CD4-positive, alpha-beta T cell (primary cell): ENCODE data around the gene ATG4D. TPM values are rescaled to one million over a fixed set of nuclear protein-coding genes. Genes with fewer than 3 reads are reported as not detected.

Experiments used
- ATAC-seq: fragments of 200-7000 bp; cut with Tn5 transposase; one replicate; pipeline ENCODE4 v1.10.0; 2022; ENCODE audit warnings: mild to moderate bottlenecking; ENCODE audit not compliant: poor library complexity
- CTCF ChIA-PET: fragments of 350-600 bp; sonication (Branson Sonifier 250); formaldehyde crosslinking; loops from one replicate; lab custom pipeline; 2021; ENCODE audit warnings: antibody characterized with exemption, inconsistent platforms; lab: Charles Lee
- POLR2A ChIA-PET: fragments of 350-600 bp; sonication (Branson Sonifier 250); formaldehyde crosslinking; loops from one replicate; lab custom pipeline; 2021; ENCODE audit warnings: antibody characterized with exemption, inconsistent platforms; lab: Charles Lee
- DNase-seq, 14 experiments: peaks; one replicate each; pipeline ENCODE4 v3.0.0-alpha.2; 2013 to 2020; ENCODE audit warnings: mixed read lengths in 2 of 14
- H3K27ac ChIP-seq, 2 donors: one replicate each; pipeline versions ENCODE4 v1.5.1 to v1.7.0; 2013; ENCODE audit warnings: low read length in 2 of 2, low read depth in 1 of 2, mild to moderate bottlenecking in 1 of 2
- H3K27me3 ChIP-seq, 2 experiments: 1 replicate in 1 of 2; 2 replicates in 1 of 2; pipeline versions ENCODE4 v1.6.1 to v1.7.0; 2013; ENCODE audit warnings: low read length in 2 of 2, control low read depth in 1 of 2, mild to moderate bottlenecking in 1 of 2, moderate library complexity in 1 of 2; ENCODE audit not compliant: insufficient read depth in 2 of 2, control insufficient read depth in 1 of 2
- H3K36me3 ChIP-seq: one replicate; pipeline ENCODE4 v1.6.1; 2013; ENCODE audit warnings: low read length, control low read depth; ENCODE audit not compliant: insufficient read depth
- H3K4me1 ChIP-seq: one replicate; pipeline ENCODE4 v1.6.1; 2013; ENCODE audit warnings: low read length, control low read depth; ENCODE audit not compliant: insufficient read depth
- H3K4me3 ChIP-seq: one replicate; pipeline ENCODE4 v1.5.1; 2013; ENCODE audit warnings: mild to moderate bottlenecking, low read length, moderate library complexity
- H3K9me3 ChIP-seq, 2 experiments: 1 replicate in 1 of 2; 2 replicates in 1 of 2; pipeline versions ENCODE4 v1.6.1 to v1.7.0; 2013; ENCODE audit warnings: low read length in 2 of 2, mild to moderate bottlenecking in 2 of 2, control low read depth in 1 of 2, moderate library complexity in 1 of 2; ENCODE audit not compliant: control insufficient read depth in 1 of 2, insufficient read depth in 1 of 2
- H3K27ac Mint-ChIP-seq: one replicate; pipeline ENCODE4 v1.8.0; 2020; ENCODE audit warnings: mixed read lengths
- H3K27me3 Mint-ChIP-seq: one replicate; pipeline ENCODE4 v1.8.0; 2021; ENCODE audit warnings: mixed read lengths
- H3K36me3 Mint-ChIP-seq: one replicate; pipeline ENCODE4 v1.8.0; 2021; ENCODE audit warnings: low read depth, mixed read lengths
- H3K4me1 Mint-ChIP-seq: one replicate; pipeline ENCODE4 v1.8.0; 2021; ENCODE audit warnings: low read depth, mixed read lengths
- H3K4me3 Mint-ChIP-seq: one replicate; pipeline ENCODE4 v1.8.0; 2020; ENCODE audit warnings: mild to moderate bottlenecking, mixed read lengths
- H3K9me3 Mint-ChIP-seq: one replicate; pipeline ENCODE4 v1.8.0; 2020; ENCODE audit warnings: mixed read lengths
- intact Hi-C, 2 experiments: fragments of 100-400 bp; cut with DNase I in 1 of 2; cut with micrococcal nuclease in 1 of 2; formaldehyde crosslinking; loops; one replicate each; pipeline versions ENCODE4 v1.15.1 to v1.9.0; 2023 to 2025; cut with DNase I, micrococcal nuclease
- total RNA-seq, 174 experiments: library from RNA in 2 of 174; stranded (reverse) in 2 of 174; gene quantifications; one replicate each; pipeline ENCODE4 v1.2.3 and lab custom pipeline; 2021 to 2026
- TF ChIP-seq, protein P1 (sequence below): fragments of 200-600 bp; IDR thresholded peaks from one replicate; pipeline ENCODE4 v1.8.0; 2022; ENCODE audit warnings: antibody characterized with exemption, mild to moderate bottlenecking

ATG4D gene
- total RNA-seq, 2 experiments from 2014 or later: 81.1 to 84.6 TPM

DNA sequence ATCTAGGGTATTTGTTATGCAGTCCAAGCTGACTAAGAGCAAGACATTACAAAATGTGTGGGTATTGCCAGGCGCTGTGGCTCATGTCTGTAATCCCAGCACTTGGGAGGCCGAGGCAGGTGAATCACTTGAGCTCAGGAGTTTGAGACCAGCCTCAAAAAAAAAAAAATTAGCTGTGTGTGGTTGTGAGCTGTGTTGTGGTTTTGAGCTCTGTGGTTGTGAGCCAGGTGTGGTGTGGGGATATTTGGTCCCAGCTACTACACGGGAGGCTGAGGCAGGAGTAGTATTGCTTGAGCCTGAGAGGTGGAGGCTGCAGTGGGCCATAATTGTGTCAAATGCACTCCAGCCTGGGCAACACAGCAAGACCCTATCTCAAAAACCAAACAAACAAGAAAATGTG, 35.0 kb upstream of the ATG4D start:
- Mint-ChIP-seq H3K27me3 (peaks cover 15% of the 10 kb centered on the region), H3K36me3 (no peaks in the 10 kb centered on the region), H3K4me3 (no peak overlapping the region), H3K27ac (no peak overlapping the region), H3K9me3 (no peaks in the 10 kb centered on the region), H3K4me1 (peaks cover 13% of the 10 kb centered on the region)
- H3K27ac ChIP-seq: no peak overlapping the region
- ATAC-seq (no peak), DNase-seq (peak in 2 of 14 experiments; percentile 44 to 53)
- H3K4me3 ChIP-seq: no peak overlapping the region
- H3K4me1 ChIP-seq: peaks cover 30% of the 10 kb centered on the region
- no peaks in the 10 kb centered on the region for H3K36me3 ChIP-seq
- ChIA-PET CTCF (interaction anchor here (0.6 to 1.2 kb wide), 5 partner anchors 11 to 43 kb away, joined by 3 to 4 read pairs (median 3); no protein-coding TSS in a partner anchor), POLR2A (no interaction called here)
- peaks cover 11% of the 10 kb centered on the region in 2 experiments for H3K27me3 ChIP-seq
- TF ChIP-seq, protein P1, sequence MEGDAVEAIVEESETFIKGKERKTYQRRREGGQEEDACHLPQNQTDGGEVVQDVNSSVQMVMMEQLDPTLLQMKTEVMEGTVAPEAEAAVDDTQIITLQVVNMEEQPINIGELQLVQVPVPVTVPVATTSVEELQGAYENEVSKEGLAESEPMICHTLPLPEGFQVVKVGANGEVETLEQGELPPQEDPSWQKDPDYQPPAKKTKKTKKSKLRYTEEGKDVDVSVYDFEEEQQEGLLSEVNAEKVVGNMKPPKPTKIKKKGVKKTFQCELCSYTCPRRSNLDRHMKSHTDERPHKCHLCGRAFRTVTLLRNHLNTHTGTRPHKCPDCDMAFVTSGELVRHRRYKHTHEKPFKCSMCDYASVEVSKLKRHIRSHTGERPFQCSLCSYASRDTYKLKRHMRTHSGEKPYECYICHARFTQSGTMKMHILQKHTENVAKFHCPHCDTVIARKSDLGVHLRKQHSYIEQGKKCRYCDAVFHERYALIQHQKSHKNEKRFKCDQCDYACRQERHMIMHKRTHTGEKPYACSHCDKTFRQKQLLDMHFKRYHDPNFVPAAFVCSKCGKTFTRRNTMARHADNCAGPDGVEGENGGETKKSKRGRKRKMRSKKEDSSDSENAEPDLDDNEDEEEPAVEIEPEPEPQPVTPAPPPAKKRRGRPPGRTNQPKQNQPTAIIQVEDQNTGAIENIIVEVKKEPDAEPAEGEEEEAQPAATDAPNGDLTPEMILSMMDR: no peak
- no peaks in the 10 kb centered on the region for H3K9me3 ChIP-seq
- intact Hi-C loops: loop anchor here (5.0 to 10.0 kb wide), 2 partner anchors 146 to 189 kb away; partner anchors contain the start of gene ILF3 (in 1 of the 2)

DNA sequence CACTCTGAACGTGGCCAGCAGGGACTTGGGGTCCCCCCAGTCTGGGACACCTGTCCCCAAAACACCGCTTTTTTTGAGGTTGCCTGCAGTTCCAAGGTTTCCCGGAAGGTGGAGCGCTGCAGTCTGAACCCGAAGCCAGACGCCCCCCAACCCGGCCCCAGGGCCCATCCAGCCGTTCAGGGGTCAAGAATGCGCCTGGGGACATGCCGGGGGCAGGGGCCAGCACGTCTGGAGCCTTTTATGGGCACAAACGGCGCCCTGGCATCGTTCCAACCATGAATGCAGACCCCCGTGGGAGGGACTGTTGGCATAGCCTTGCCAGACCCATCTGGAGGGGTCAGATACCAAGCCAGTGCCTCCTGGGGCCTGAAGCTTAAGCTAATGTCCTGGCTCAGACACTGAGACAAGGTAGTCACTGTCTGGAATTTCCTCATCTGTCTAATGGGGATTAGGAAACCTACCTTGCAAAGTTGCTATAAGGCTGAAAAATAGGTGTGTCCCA, 33.4 kb upstream of the ATG4D start:
- Mint-ChIP-seq H3K9me3 (no peaks in the 10 kb centered on the region), H3K36me3 (no peaks in the 10 kb centered on the region), H3K27me3 (peaks cover 28% of the 10 kb centered on the region), H3K27ac (no peak overlapping the region), H3K4me3 (no peak overlapping the region), H3K4me1 (peaks cover 13% of the 10 kb centered on the region)
- Histone ChIP-seq H3K27ac (no peak overlapping the region), H3K4me1 (peaks cover 34% of the 10 kb centered on the region), H3K27me3 (peaks cover 20 to 23% of the 10 kb centered on the region in 2 experiments), H3K4me3 (no peak overlapping the region), H3K9me3 (peaks cover 0 to 9% of the 10 kb centered on the region in 2 experiments), H3K36me3 (no peaks in the 10 kb centered on the region)
- TF ChIP-seq, protein P1: peak; percentile 85
- DNase-seq (peak; percentile 24 to 72 (median 60)), ATAC-seq (no peak)
- ChIA-PET CTCF (interaction anchor here (1.0 kb wide), 1 partner anchor 12 kb away, joined by 3 read pairs; no protein-coding TSS in a partner anchor), POLR2A (no interaction called here)
- intact Hi-C loops: no loop called here

DNA sequence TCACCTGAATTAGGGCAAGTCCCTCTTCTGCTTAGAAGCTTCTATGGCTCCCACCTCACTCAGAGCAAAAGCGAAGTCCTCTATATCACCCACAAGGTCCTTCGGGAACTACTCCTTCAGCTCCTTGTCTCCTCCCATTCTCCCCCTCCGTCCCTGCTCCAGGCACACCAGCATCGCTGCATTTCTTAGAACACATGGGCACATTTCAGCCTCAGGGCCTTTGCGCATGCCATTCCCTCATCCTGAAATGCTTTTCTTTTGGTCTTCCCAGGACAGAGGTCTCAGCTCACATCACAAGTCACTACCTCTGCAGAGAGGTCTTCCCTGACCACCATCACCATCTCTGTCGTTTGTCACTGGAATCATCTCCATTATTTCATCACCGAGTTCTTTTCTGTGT, 30.5 kb upstream of the ATG4D start:
- no peak for DNase-seq
- Histone ChIP-seq H3K27me3 (peaks cover 43 to 49% of the 10 kb centered on the region in 2 experiments), H3K27ac (no peak overlapping the region), H3K36me3 (no peaks in the 10 kb centered on the region), H3K4me1 (peaks cover 42% of the 10 kb centered on the region), H3K4me3 (no peak overlapping the region), H3K9me3 (peaks cover 0 to 13% of the 10 kb centered on the region in 2 experiments)
- no peak for ATAC-seq
- Mint-ChIP-seq H3K4me1 (peaks cover 18% of the 10 kb centered on the region), H3K27ac (no peak overlapping the region), H3K9me3 (no peaks in the 10 kb centered on the region), H3K36me3 (no peaks in the 10 kb centered on the region), H3K27me3 (peaks cover 50% of the 10 kb centered on the region), H3K4me3 (no peak overlapping the region)
- intact Hi-C loops: no loop called here
- ChIA-PET POLR2A (no interaction called here), CTCF (interaction anchor here (1.3 kb wide), 1 partner anchor 9 kb away, joined by 3 read pairs; no protein-coding TSS in a partner anchor)
- TF ChIP-seq, protein P1: no peak
